CMK (cell line): ENCODE measurements around the gene OLFM3.

ENCODE experiments used
- DNase-seq: peaks from one replicate; pipeline ENCODE4 v3.0.0-alpha.2; 2010; ENCODE audit warnings: low read depth

OLFM3 gene

GRCh38 chr1:101943237-101943636 lies 53.5 kb downstream of the OLFM3 start:
- no peak for DNase-seq

- DNase-seq = no peak
Measured at GRCh38 chr1:101942516-101943193, 54.1 kb downstream of the OLFM3 start.

GRCh38 chr1:101938681-101939080 lies 58.0 kb downstream of the OLFM3 start:
- no peak for DNase-seq

GRCh38 chr1:101929343-101929742 lies 67.4 kb downstream of the OLFM3 start:
- no peak for DNase-seq

GRCh38 chr1:101928829-101929228 lies 67.9 kb downstream of the OLFM3 start:
- no peak for DNase-seq

- no peak for DNase-seq
Measured at GRCh38 chr1:101924700-101925099, 72.0 kb downstream of the OLFM3 start.

- DNase-seq = no peak
Measured at GRCh38 chr1:101920577-101920976, 76.1 kb downstream of the OLFM3 start.

GRCh38 chr1:101918277-101918676 lies 78.4 kb downstream of the OLFM3 start:
- no peak for DNase-seq

- no peak for DNase-seq
Measured at GRCh38 chr1:101915597-101915996, 81.1 kb downstream of the OLFM3 start.

- no peak for DNase-seq
Measured at GRCh38 chr1:101914473-101915242, 82.1 kb downstream of the OLFM3 start.

GRCh38 chr1:101911894-101912293 lies 84.8 kb downstream of the OLFM3 start:
- no peak for DNase-seq

- DNase-seq = no peak
Measured at GRCh38 chr1:101908980-101909379, 87.7 kb downstream of the OLFM3 start.

GRCh38 chr1:101907264-101907663 lies 89.5 kb downstream of the OLFM3 start:
- DNase-seq = no peak

GRCh38 chr1:101905283-101905835 lies 91.4 kb downstream of the OLFM3 start:
- DNase-seq = no peak

- no peak for DNase-seq
Measured at GRCh38 chr1:101902199-101902598, 94.5 kb downstream of the OLFM3 start.

GRCh38 chr1:101898137-101898536 lies 98.6 kb downstream of the OLFM3 start:
- no peak for DNase-seq

GRCh38 chr1:101884621-101885020 lies 112.1 kb downstream of the OLFM3 start:
- DNase-seq = no peak

- no peak for DNase-seq
Measured at GRCh38 chr1:101875891-101876290, 120.8 kb downstream of the OLFM3 start.

- DNase-seq = no peak
Measured at GRCh38 chr1:101873672-101874071, 123.1 kb downstream of the OLFM3 start.

GRCh38 chr1:101859941-101860340 lies 136.8 kb downstream of the OLFM3 start:
- DNase-seq = no peak

- no peak for DNase-seq
Measured at GRCh38 chr1:101854271-101854670, 142.5 kb downstream of the OLFM3 start.

- DNase-seq = no peak
Measured at GRCh38 chr1:101852936-101853335, 143.8 kb downstream of the OLFM3 start.

GRCh38 chr1:101849356-101849755 lies 147.4 kb downstream of the OLFM3 start:
- no peak for DNase-seq
